ENCODE measurements around the gene ENPP4. TPM values are rescaled to one million over a fixed set of nuclear protein-coding genes. Genes with fewer than 3 reads are reported as not detected.

Gene ENPP4
- total and polyA plus RNA-seq, 2 of the 4 experiments (the other 2 are of a cell fraction), result under 0.01 to 0.03 TPM

DNA sequence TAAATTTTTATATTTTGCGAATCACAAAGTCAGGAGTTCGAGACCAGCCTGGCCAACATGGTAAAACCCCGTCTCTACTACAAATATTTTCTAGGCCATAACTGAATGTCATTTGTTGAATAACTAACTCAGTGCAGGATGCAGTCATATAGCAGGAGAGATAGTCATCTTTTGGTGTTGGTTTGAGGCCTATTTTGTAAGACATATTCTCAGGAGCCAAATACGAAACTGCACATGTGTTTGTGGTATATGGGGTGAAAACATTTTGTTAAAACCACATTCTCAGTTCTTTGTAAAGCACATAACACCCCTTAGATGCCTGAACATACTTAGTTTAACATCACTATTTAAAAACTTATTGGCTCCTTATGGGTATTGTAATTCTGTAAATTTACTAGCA is 45.7 kb downstream of the ENPP4 start:
- Histone ChIP-seq H3K9me1 (ENCODE audit: insufficient read depth, low read length) (no peaks in the 10 kb centered on the region), H4K5ac (ENCODE audit: low read depth, low read length) (no peak overlapping the region), H4K91ac (ENCODE audit: insufficient read depth, low read depth, low read length) (no peak overlapping the region), H3K4ac (ENCODE audit: low read depth, low read length) (no peak overlapping the region), H2BK120ac (ENCODE audit: low read depth, low read length) (no peak overlapping the region), H2AK9ac (replicated peaks; ENCODE audit: low read depth, low read length, poor library complexity) (no peak overlapping the region), H3K9ac (ENCODE audit: low read depth, low read length) (no peak overlapping the region), H3K36me3 (ENCODE audit: control insufficient read depth, insufficient read depth, low read length) (no peaks in the 10 kb centered on the region), H2BK20ac (ENCODE audit: low read depth, low read length) (no peak overlapping the region), H2AK5ac (ENCODE audit: low read depth, low read length) (no peak overlapping the region), H3K79me1 (ENCODE audit: low read depth in 1 of 2, low read length in 2 of 2) (no peaks in the 10 kb centered on the region), H2AFZ (replicated peaks; ENCODE audit: low read length, poor library complexity) (no peak overlapping the region), H3K56ac (ENCODE audit: extremely low read depth, insufficient read depth, low read length) (no peak overlapping the region), H3K4me1 (ENCODE audit: control insufficient read depth, insufficient read depth, low read length) (no peaks in the 10 kb centered on the region), H3K14ac (replicated peaks; ENCODE audit: low read depth, low read length) (no peak overlapping the region), H3K23ac (ENCODE audit: low read depth, low read length) (no peak overlapping the region), H3K4me2 (ENCODE audit: low read depth, low read length) (no peak overlapping the region), H3K4me3 (ENCODE audit: insufficient read depth, low read depth, low read length) (no peak overlapping the region), H3K18ac (ENCODE audit: low read depth, low read length) (no peak overlapping the region), H3K9me3 (ENCODE audit: control insufficient read depth, insufficient read depth, low read length) (no peaks in the 10 kb centered on the region), H3K27me3 (ENCODE audit: control insufficient read depth, insufficient read depth, low read length) (peaks cover 3% of the 10 kb centered on the region), H3K27ac (ENCODE audit: insufficient read depth, low read length) (no peak overlapping the region), H2BK5ac (ENCODE audit: low read depth, low read length, poor library complexity, severe bottlenecking) (no peak overlapping the region), H4K8ac (ENCODE audit: low read depth in 2 of 2, low read length in 2 of 2) (no peak overlapping the region), H4K20me1 (ENCODE audit: insufficient read depth, low read length) (no peaks in the 10 kb centered on the region), H2BK15ac (ENCODE audit: low read depth, low read length) (no peak overlapping the region)
- in situ Hi-C loops (cut with MboI; ENCODE audit: low sequenced_read_pairs), result no loop called here
- ChIA-PET CTCF (no interaction called here), POLR2A (ENCODE audit: unreplicated experiment) (no interaction called here)
- DNase-seq (no peak), ATAC-seq (ENCODE audit: low read depth) (no peak)
- no CpG with 5 or more reads among the region's 4 CpGs for WGBS, 2 experiments (ENCODE audit: extremely low coverage in 2 of 2, insufficient read length in 1 of 2)
- intact Hi-C loops (cut with micrococcal nuclease), result no loop called here
- TF ChIP-seq CHD1 (IDR thresholded peaks at IDR 0.05; ENCODE audit: low read depth, low read length) (no peak), MAZ (IDR thresholded peaks at IDR 0.05; ENCODE audit: borderline replicate concordance, low read depth, low read length) (no peak), ELK1 (IDR thresholded peaks at IDR 0.05; ENCODE audit: borderline replicate concordance, low read depth, low read length) (no peak), FOS (IDR thresholded peaks at IDR 0.05; ENCODE audit: low read depth, low read length) (no peak), RFX5 (IDR thresholded peaks at IDR 0.05; ENCODE audit: low read depth, low read length) (no peak), SMC3 (IDR thresholded peaks at IDR 0.05; ENCODE audit: low read depth, low read length) (no peak), CEBPB (IDR thresholded peaks at IDR 0.05; ENCODE audit: low read depth, low read length) (no peak), BHLHE40 (IDR thresholded peaks at IDR 0.05; ENCODE audit: low read depth, low read length) (no peak), RAD21 (IDR thresholded peaks at IDR 0.05; ENCODE audit: low read length) (no peak), NFE2L2 (IDR thresholded peaks at IDR 0.05; ENCODE audit: low read depth, low read length) (no peak), MAFK (IDR thresholded peaks at IDR 0.05; ENCODE audit: low read depth, low read length) (no peak)
- TF ChIP-seq, protein P1, sequence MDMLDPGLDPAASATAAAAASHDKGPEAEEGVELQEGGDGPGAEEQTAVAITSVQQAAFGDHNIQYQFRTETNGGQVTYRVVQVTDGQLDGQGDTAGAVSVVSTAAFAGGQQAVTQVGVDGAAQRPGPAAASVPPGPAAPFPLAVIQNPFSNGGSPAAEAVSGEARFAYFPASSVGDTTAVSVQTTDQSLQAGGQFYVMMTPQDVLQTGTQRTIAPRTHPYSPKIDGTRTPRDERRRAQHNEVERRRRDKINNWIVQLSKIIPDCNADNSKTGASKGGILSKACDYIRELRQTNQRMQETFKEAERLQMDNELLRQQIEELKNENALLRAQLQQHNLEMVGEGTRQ (IDR thresholded peaks at IDR 0.05; ENCODE audit: low read depth, low read length), result no peak
- TF ChIP-seq, protein P2, sequence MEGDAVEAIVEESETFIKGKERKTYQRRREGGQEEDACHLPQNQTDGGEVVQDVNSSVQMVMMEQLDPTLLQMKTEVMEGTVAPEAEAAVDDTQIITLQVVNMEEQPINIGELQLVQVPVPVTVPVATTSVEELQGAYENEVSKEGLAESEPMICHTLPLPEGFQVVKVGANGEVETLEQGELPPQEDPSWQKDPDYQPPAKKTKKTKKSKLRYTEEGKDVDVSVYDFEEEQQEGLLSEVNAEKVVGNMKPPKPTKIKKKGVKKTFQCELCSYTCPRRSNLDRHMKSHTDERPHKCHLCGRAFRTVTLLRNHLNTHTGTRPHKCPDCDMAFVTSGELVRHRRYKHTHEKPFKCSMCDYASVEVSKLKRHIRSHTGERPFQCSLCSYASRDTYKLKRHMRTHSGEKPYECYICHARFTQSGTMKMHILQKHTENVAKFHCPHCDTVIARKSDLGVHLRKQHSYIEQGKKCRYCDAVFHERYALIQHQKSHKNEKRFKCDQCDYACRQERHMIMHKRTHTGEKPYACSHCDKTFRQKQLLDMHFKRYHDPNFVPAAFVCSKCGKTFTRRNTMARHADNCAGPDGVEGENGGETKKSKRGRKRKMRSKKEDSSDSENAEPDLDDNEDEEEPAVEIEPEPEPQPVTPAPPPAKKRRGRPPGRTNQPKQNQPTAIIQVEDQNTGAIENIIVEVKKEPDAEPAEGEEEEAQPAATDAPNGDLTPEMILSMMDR (conservative IDR thresholded peaks at IDR 0.05; ENCODE audit: low read depth, low read length), result no peak
- no TSS peak for BruUV-seq (replicated peaks)
- dilution Hi-C loops (cut with HindIII; ENCODE audit: low sequenced_read_pairs, unreplicated experiment), result no loop called here

Measured in IMR-90 (cell line).